Panc1 (cell line): Measurements from ENCODE around the gene CEP63. TPM values are rescaled to one million over a fixed set of nuclear protein-coding genes. Genes with fewer than 3 reads are reported as not detected.

Experiments used
- ATAC-seq: fragments of 200-7000 bp; cut with Tn5 transposase; 2 replicates; pipeline ENCODE4 v1.9.1; 2020; ENCODE audit warnings: mild to moderate bottlenecking, moderate library complexity
- BruUV-seq: library from RNA; stranded (reverse); fragments of 400-500 nt; replicated peaks from 2 replicates; lab custom pipeline; 2021; lab: Mats Ljungman, UMichigan
- CTCF ChIA-PET: fragments of 300-600 bp; sonication (Branson Sonifier 250); formaldehyde crosslinking; loops from one replicate; lab custom pipeline; 2022; ENCODE audit warnings: antibody characterized with exemption; lab: Charles Lee
- POLR2A ChIA-PET: fragments of 300-600 bp; sonication (Branson Sonifier 250); formaldehyde crosslinking; loops from one replicate; lab custom pipeline; 2022; ENCODE audit warnings: antibody characterized with exemption; lab: Charles Lee
- DNase-seq: peaks from one replicate; pipeline ENCODE4 v3.0.0-alpha.2; 2010; ENCODE audit warnings: low read depth, low spot score
- H3K27ac ChIP-seq: 2 replicates; pipeline ENCODE4 v1.5.1; 2011; ENCODE audit warnings: mild to moderate bottlenecking, low read length, inconsistent platforms
- H3K27me3 ChIP-seq: fragments of 200-500 bp; sonication (Bioruptor generic); 2 replicates; pipeline ENCODE4 v1.6.0; 2014; ENCODE audit warnings: low read length, inconsistent platforms; ENCODE audit not compliant: control insufficient read depth, insufficient read depth
- H3K36me3 ChIP-seq: fragments of 200-500 bp; sonication (Bioruptor generic); 2 replicates; pipeline ENCODE4 v1.5.1; 2014; ENCODE audit warnings: inconsistent platforms, mild to moderate bottlenecking, low read length, moderate library complexity; ENCODE audit not compliant: control insufficient read depth, insufficient read depth
- H3K4me1 ChIP-seq: 2 replicates; pipeline ENCODE4 v1.5.1; 2011; ENCODE audit warnings: inconsistent platforms, mild to moderate bottlenecking, low read length, moderate library complexity; ENCODE audit not compliant: control insufficient read depth, insufficient read depth
- H3K4me3 ChIP-seq, 2 experiments: 2 replicates each; pipeline ENCODE4 v1.5.1; 2011 to 2012; ENCODE audit warnings: low read depth in 2 of 2, low read length in 2 of 2, mild to moderate bottlenecking in 2 of 2, inconsistent platforms in 1 of 2, moderate library complexity in 1 of 2
- H3K9me3 ChIP-seq: fragments of 200-500 bp; sonication (Bioruptor generic); 2 replicates; pipeline ENCODE4 v1.5.1; 2014; ENCODE audit warnings: low read depth, mild to moderate bottlenecking, inconsistent platforms, low read length, moderate library complexity; ENCODE audit not compliant: control insufficient read depth, insufficient read depth
- POLR2AphosphoS5 ChIP-seq: IDR thresholded peaks from 2 replicates; pipeline ENCODE4 v1.6.1; 2012; ENCODE audit warnings: mild to moderate bottlenecking, low read depth, low read length, moderate library complexity
- SIN3A ChIP-seq: IDR thresholded peaks from 2 replicates; pipeline ENCODE4 v1.6.1; 2012; ENCODE audit warnings: low read depth, mild to moderate bottlenecking, low read length, moderate library complexity, borderline replicate concordance; ENCODE audit not compliant: insufficient read depth
- TCF7L2 ChIP-seq: IDR thresholded peaks from 2 replicates; pipeline ENCODE4 v1.6.1; 2011; ENCODE audit warnings: mild to moderate bottlenecking, low read depth, low read length, inconsistent platforms
- in situ Hi-C: cut with HindIII; loops from 2 replicates; pipeline ENCODE4 v1.10.0; 2016; ENCODE audit warnings: low sequenced_read_pairs, low pct_unique_long_range_greater_than_20kb
- intact Hi-C: fragments of 100-400 bp; cut with micrococcal nuclease; formaldehyde crosslinking; loops from one replicate; pipeline ENCODE4 v1.10.0; 2022; ENCODE audit not compliant: unreplicated experiment
- total RNA-seq: library from RNA; stranded (reverse); gene quantifications from one replicate; pipeline ENCODE4 v1.2.1, GENCODE V29; 2021; ENCODE audit not compliant: unreplicated experiment
- TF ChIP-seq, protein P1 (sequence below), 2 experiments: IDR thresholded peaks; 2 replicates each; pipeline ENCODE4 v1.6.1; 2011 to 2012; ENCODE audit warnings: low read depth in 2 of 2, control low read depth in 1 of 2, low read length in 1 of 2, mild to moderate bottlenecking in 1 of 2, moderate library complexity in 1 of 2; ENCODE audit not compliant: insufficient read depth in 1 of 2
- TF ChIP-seq, protein P2 (sequence below): fragments of 450-650 bp; IDR thresholded peaks from 2 replicates; pipeline ENCODE4 v1.5.1; 2017; ENCODE audit warnings: mild to moderate bottlenecking

Gene CEP63
- total RNA-seq, 1 experiment from 2014 or later, result 30.5 TPM

DNA sequence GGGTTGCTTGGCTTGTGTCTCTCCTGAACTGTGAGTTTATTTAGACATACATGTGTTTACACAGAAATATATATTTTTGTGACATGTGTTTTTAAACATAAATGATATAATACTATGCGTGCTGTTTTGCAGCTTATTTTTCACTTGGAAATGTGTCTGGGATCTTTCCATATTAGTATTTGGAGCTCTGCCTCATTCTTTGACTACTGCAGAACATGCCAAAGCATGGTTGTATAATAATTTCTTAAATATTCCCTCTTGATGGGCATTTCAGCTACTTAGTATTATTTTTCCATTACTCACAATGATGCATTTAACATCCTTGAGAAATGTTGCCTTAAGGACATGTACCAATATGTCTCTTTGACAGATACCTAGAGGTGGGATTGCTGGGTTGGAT lies 19.5 kb upstream of the CEP63 start:
- CTCF ChIA-PET, result no interaction called here
- POLR2A ChIA-PET, result no interaction called here
- DNase-seq (no peak), ATAC-seq (no peak)
- Histone ChIP-seq H3K36me3 (no peaks in the 10 kb centered on the region), H3K4me1 (no peaks in the 10 kb centered on the region), H3K4me3 (no peak overlapping the region), H3K27ac (no peak overlapping the region), H3K27me3 (no peaks in the 10 kb centered on the region), H3K9me3 (no peaks in the 10 kb centered on the region)
- BruUV-seq, result no TSS peak
- in situ Hi-C loops, result no loop called here
- TF ChIP-seq POLR2AphosphoS5 (no peak), SIN3A (no peak), TCF7L2 (no peak)
- TF ChIP-seq, protein P1, sequence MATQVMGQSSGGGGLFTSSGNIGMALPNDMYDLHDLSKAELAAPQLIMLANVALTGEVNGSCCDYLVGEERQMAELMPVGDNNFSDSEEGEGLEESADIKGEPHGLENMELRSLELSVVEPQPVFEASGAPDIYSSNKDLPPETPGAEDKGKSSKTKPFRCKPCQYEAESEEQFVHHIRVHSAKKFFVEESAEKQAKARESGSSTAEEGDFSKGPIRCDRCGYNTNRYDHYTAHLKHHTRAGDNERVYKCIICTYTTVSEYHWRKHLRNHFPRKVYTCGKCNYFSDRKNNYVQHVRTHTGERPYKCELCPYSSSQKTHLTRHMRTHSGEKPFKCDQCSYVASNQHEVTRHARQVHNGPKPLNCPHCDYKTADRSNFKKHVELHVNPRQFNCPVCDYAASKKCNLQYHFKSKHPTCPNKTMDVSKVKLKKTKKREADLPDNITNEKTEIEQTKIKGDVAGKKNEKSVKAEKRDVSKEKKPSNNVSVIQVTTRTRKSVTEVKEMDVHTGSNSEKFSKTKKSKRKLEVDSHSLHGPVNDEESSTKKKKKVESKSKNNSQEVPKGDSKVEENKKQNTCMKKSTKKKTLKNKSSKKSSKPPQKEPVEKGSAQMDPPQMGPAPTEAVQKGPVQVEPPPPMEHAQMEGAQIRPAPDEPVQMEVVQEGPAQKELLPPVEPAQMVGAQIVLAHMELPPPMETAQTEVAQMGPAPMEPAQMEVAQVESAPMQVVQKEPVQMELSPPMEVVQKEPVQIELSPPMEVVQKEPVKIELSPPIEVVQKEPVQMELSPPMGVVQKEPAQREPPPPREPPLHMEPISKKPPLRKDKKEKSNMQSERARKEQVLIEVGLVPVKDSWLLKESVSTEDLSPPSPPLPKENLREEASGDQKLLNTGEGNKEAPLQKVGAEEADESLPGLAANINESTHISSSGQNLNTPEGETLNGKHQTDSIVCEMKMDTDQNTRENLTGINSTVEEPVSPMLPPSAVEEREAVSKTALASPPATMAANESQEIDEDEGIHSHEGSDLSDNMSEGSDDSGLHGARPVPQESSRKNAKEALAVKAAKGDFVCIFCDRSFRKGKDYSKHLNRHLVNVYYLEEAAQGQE (IDR thresholded peaks at IDR 0.05; ENCODE audit: insufficient read depth in 1 of 2, low read depth in 2 of 2, low read length in 1 of 2), result no peak
- TF ChIP-seq, protein P2, sequence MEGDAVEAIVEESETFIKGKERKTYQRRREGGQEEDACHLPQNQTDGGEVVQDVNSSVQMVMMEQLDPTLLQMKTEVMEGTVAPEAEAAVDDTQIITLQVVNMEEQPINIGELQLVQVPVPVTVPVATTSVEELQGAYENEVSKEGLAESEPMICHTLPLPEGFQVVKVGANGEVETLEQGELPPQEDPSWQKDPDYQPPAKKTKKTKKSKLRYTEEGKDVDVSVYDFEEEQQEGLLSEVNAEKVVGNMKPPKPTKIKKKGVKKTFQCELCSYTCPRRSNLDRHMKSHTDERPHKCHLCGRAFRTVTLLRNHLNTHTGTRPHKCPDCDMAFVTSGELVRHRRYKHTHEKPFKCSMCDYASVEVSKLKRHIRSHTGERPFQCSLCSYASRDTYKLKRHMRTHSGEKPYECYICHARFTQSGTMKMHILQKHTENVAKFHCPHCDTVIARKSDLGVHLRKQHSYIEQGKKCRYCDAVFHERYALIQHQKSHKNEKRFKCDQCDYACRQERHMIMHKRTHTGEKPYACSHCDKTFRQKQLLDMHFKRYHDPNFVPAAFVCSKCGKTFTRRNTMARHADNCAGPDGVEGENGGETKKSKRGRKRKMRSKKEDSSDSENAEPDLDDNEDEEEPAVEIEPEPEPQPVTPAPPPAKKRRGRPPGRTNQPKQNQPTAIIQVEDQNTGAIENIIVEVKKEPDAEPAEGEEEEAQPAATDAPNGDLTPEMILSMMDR, result no peak
- intact Hi-C loops, result no loop called here

DNA sequence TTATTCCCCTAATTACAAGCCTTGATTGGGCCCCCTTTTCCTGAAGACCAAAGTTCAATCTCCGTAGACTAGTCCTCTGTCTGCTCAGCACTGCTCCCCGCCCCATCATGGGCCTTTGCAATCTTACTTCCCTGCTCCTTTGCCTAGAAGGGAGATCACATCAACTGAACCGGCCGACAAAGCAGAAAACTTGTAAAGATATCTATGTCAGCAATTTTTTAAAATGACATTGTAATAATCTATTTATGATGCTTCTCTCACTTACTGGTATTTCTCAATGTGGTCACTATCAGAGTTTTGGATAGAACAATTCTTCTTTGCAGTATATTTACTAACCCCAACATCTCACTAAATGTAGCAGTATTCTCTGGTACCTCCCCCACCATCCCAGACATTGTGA lies 17.3 kb upstream of the CEP63 start:
- no peaks in the 10 kb centered on the region for H3K9me3 ChIP-seq
- H3K36me3 ChIP-seq, result no peaks in the 10 kb centered on the region
- no peak overlapping the region for H3K4me3 ChIP-seq
- H3K4me1 ChIP-seq, result no peaks in the 10 kb centered on the region
- intact Hi-C loops (no loop called here), in situ Hi-C loops (no loop called here)
- CTCF ChIA-PET, result no interaction called here
- BruUV-seq, result no TSS peak
- POLR2A ChIA-PET, result no interaction called here
- no peaks in the 10 kb centered on the region for H3K27me3 ChIP-seq
- H3K27ac ChIP-seq, result no peak overlapping the region
- ATAC-seq, result no peak
- no peak for DNase-seq
- TF ChIP-seq POLR2AphosphoS5, result no peak
- TF ChIP-seq, protein P2, result no peak
- no peak for TF ChIP-seq TCF7L2
- no peak for TF ChIP-seq SIN3A
- TF ChIP-seq, protein P1 (IDR thresholded peaks at IDR 0.05; ENCODE audit: insufficient read depth in 1 of 2, low read depth in 2 of 2, low read length in 1 of 2), result no peak
